Glutamatergic neuron (in vitro differentiated cells): ENCODE measurements around the gene CEBPE. TPM values are rescaled to one million over a fixed set of nuclear protein-coding genes. Genes with fewer than 3 reads are reported as not detected.

Experiments
- DNase-seq: peaks from one replicate; pipeline ENCODE4 v3.0.0; 2022
- H3K27ac Mint-ChIP-seq: one replicate; pipeline ENCODE4 v1.8.0; 2020; ENCODE audit warnings: mild to moderate bottlenecking, mixed read lengths, inconsistent platforms; ENCODE audit not compliant: unreplicated experiment
- H3K27me3 Mint-ChIP-seq: one replicate; pipeline ENCODE4 v1.8.0; 2020; ENCODE audit warnings: mild to moderate bottlenecking, moderate library complexity, mixed read lengths, inconsistent platforms; ENCODE audit not compliant: unreplicated experiment
- H3K36me3 Mint-ChIP-seq: one replicate; pipeline ENCODE4 v1.8.0; 2020; ENCODE audit warnings: mild to moderate bottlenecking, mixed read lengths, inconsistent platforms; ENCODE audit not compliant: unreplicated experiment
- H3K4me1 Mint-ChIP-seq: one replicate; pipeline ENCODE4 v1.8.0; 2020; ENCODE audit warnings: mild to moderate bottlenecking, low read depth, mixed read lengths, inconsistent platforms; ENCODE audit not compliant: unreplicated experiment
- H3K4me3 Mint-ChIP-seq: one replicate; pipeline ENCODE4 v1.8.0; 2020; ENCODE audit warnings: mild to moderate bottlenecking, mixed read lengths, inconsistent platforms; ENCODE audit not compliant: unreplicated experiment
- H3K9me3 Mint-ChIP-seq: one replicate; pipeline ENCODE4 v1.8.0; 2020; ENCODE audit warnings: mild to moderate bottlenecking, moderate library complexity, mixed read lengths, inconsistent platforms; ENCODE audit not compliant: unreplicated experiment
- CTCF ChIP-seq: fragments of 200-600 bp; sonication (generic); IDR thresholded peaks from one replicate; pipeline ENCODE4 v1.5.0; 2021; ENCODE audit not compliant: partially characterized antibody, unreplicated experiment
- total RNA-seq: library from RNA; stranded (reverse); fragmentation: NEBNext Ultra II Directional; extraction: Animal tissue kit (Norgen Biotek cat#: 25700); gene quantifications from one replicate; pipeline ENCODE4 v1.2.1, GENCODE V29; 2021; ENCODE audit not compliant: unreplicated experiment

CEBPE gene
- total RNA-seq, 1 donor from 2014 or later = not detected

DNA sequence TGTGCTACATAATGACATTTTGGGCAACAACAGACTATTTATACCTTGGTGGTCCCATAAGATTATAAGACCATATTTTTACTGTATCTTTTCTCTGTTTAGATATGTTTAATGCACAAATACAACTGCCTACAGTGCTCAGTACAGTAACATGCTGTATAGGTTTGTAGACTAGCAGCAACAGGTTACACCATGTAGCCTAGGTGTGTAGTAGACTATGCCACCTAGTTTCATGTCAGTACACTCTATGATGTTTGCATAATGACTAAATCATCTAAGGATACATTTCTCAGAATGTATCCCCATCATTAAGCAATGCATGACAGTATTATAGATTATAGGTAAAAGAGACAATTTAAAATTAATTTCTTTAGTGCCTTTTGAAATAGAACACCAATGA lies 30.7 kb upstream of the CEBPE start:
- H3K4me1 Mint-ChIP-seq = peaks cover 4% of the 10 kb centered on the region
- H3K27ac Mint-ChIP-seq = no peak overlapping the region
- H3K27me3 Mint-ChIP-seq = peaks cover 1% of the 10 kb centered on the region
- no peak for DNase-seq
- H3K4me3 Mint-ChIP-seq = no peak overlapping the region
- H3K36me3 Mint-ChIP-seq = no peaks in the 10 kb centered on the region
- H3K9me3 Mint-ChIP-seq = no peaks in the 10 kb centered on the region
- TF ChIP-seq CTCF = no peak

DNA sequence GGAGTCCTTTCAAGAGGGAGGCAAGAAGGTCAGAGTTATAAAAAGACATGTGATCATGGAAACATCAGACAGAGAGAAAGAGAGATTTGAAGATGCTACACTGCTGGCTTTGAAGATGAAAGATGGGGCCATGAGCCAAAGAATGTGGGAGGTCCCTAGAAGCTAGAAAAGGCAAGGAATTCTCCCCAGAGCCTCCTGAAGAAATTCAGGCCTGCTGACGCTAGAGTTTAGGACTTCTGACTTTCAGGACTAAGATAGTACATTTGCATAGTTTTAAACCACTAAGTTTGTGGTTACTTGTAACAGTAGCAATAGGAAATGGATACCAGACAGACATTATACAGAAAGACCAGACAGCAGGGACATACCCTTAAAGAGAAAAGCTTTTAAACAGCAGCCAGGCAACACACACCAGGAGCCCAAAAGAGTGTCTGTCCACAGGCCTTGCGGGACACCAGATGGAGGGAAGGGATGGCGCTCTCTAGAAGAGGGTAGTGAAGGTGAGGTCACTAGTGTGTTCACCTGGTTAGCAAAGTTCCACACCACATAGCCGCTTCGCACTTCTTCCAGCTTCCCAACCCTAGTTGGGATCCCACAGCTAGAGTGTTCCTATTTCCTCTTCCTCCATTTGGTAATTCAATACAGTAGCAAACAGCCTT lies 29.7 kb upstream of the CEBPE start:
- Mint-ChIP-seq H3K9me3 (no peaks in the 10 kb centered on the region), H3K27ac (no peak overlapping the region), H3K36me3 (no peaks in the 10 kb centered on the region), H3K4me1 (peaks cover 2% of the 10 kb centered on the region), H3K4me3 (no peak overlapping the region), H3K27me3 (peaks cover 1% of the 10 kb centered on the region)
- TF ChIP-seq CTCF = no peak
- DNase-seq = no peak

DNA sequence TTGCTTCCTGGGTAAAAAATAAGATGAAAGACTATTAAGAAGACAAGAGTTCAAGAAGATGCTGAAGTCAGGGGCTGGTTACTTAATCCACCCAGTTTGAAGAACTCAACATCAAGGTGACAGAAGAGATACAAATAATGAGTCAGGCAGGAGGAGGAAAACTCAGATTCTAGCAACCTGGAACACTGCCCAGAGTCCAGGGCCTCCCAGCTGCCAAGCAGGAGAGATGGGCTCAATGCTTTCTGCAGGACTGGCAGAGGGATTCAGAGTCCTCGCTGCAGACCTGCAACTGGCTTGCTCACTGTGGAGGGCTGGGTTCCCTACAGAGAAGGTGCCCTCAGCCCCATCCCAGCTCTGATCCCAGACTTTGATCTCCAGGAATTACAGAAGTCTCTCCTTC lies 28.6 kb upstream of the CEBPE start:
- Mint-ChIP-seq H3K36me3 (no peaks in the 10 kb centered on the region), H3K9me3 (no peaks in the 10 kb centered on the region), H3K27ac (no peak overlapping the region), H3K4me3 (no peak overlapping the region), H3K27me3 (peaks cover 1% of the 10 kb centered on the region), H3K4me1 (no peaks in the 10 kb centered on the region)
- TF ChIP-seq CTCF = no peak
- no peak for DNase-seq

GRCh38 chr14:23146980-23147379 lies 27.9 kb upstream of the CEBPE start:
- H3K27me3 Mint-ChIP-seq = peaks cover 1% of the 10 kb centered on the region
- no peak overlapping the region for H3K27ac Mint-ChIP-seq
- H3K36me3 Mint-ChIP-seq = no peaks in the 10 kb centered on the region
- no peaks in the 10 kb centered on the region for H3K4me1 Mint-ChIP-seq
- H3K9me3 Mint-ChIP-seq = no peaks in the 10 kb centered on the region
- no peak for DNase-seq
- TF ChIP-seq CTCF = no peak
- H3K4me3 Mint-ChIP-seq = no peak overlapping the region

DNA sequence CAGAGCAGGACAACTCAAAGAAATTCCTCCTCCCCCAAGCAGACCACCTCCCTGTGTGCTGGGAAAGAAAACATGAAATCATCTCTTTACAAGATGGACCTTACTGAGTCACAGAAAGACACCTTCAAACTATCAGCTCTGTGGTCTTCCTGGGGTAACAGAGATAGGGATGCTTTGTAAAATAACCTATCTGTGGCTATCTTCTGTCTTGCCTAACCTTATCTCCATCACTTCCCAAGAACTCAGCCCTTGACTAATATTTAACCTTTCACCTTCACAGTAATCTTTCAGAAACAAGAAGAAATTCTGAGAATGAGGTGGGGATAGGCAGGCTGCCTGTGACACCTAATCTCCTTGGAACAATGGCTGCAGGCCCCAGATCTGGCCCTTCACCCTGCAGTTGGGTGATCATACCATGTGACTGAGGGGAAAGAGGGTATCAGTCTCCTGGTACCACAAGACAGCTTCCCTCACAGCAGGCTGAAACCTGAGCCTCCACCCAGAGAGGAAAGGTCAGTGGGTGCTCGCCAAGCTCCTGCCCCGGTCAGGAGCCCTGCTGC lies 27.4 kb upstream of the CEBPE start:
- Mint-ChIP-seq H3K9me3 (no peaks in the 10 kb centered on the region), H3K36me3 (no peaks in the 10 kb centered on the region), H3K4me1 (no peaks in the 10 kb centered on the region), H3K27me3 (peaks cover 1% of the 10 kb centered on the region), H3K4me3 (no peak overlapping the region), H3K27ac (no peak overlapping the region)
- TF ChIP-seq CTCF = no peak
- no peak for DNase-seq
